Neural progenitor cell (in vitro differentiated cells): ENCODE results near the gene SMARCAL1. TPM values are rescaled to one million over a fixed set of nuclear protein-coding genes. Genes with fewer than 3 reads are reported as not detected.
A peak's percentile ranks its signal among the peaks of the same experiment; 100 is the strongest.

Experiments
- DNase-seq: peaks from one replicate; pipeline ENCODE4 v3.0.0-alpha.2; 2016; ENCODE audit warnings: low spot score
- H2AFZ ChIP-seq: fragments of 200-600 bp; sonication (generic); replicated peaks from 2 replicates; pipeline ENCODE4 v1.6.1; 2016; ENCODE audit warnings: antibody characterized with exemption
- H3F3A ChIP-seq: fragments of 200-600 bp; sonication (generic); 2 replicates; pipeline ENCODE4 v1.6.1; 2016; ENCODE audit warnings: antibody characterized with exemption, low read depth
- H3K27ac ChIP-seq: fragments of 200-600 bp; sonication (generic); 2 replicates; pipeline ENCODE4 v1.5.1; 2016; ENCODE audit warnings: mild to moderate bottlenecking
- H3K27me3 ChIP-seq: fragments of 200-600 bp; sonication (generic); 2 replicates; pipeline ENCODE4 v1.6.1; 2016; ENCODE audit warnings: mild to moderate bottlenecking, moderate library complexity
- H3K36me3 ChIP-seq: fragments of 200-600 bp; sonication (generic); 2 replicates; pipeline ENCODE4 v1.5.1; 2016
- H3K4me1 ChIP-seq: fragments of 200-600 bp; sonication (generic); 2 replicates; pipeline ENCODE4 v1.6.1; 2016; ENCODE audit warnings: mixed run types
- H3K4me2 ChIP-seq: fragments of 200-600 bp; sonication (generic); 2 replicates; pipeline ENCODE4 v1.6.1; 2016
- H3K4me3 ChIP-seq: fragments of 200-600 bp; sonication (generic); 2 replicates; pipeline ENCODE4 v1.5.1; 2016
- H3K79me2 ChIP-seq: fragments of 200-600 bp; sonication (generic); 2 replicates; pipeline ENCODE4 v1.6.1; 2016; ENCODE audit warnings: low read depth
- H3K9ac ChIP-seq: fragments of 200-600 bp; sonication (generic); 2 replicates; pipeline ENCODE4 v1.6.1; 2016
- H3K9me3 ChIP-seq: fragments of 200-600 bp; sonication (generic); 2 replicates; pipeline ENCODE4 v1.5.1; 2016; ENCODE audit warnings: low read depth
- H4K20me1 ChIP-seq: fragments of 200-600 bp; sonication (generic); 2 replicates; pipeline ENCODE4 v1.6.1; 2016; ENCODE audit warnings: low read depth
- H3K27ac Mint-ChIP-seq: 3 replicates; pipeline ENCODE4 v1.8.0; 2021; ENCODE audit warnings: mixed read lengths
- H3K27me3 Mint-ChIP-seq: 2 replicates; pipeline ENCODE4 v1.8.0; 2022; ENCODE audit warnings: low read depth, mild to moderate bottlenecking, inconsistent platforms, moderate library complexity, mixed read lengths; ENCODE audit not compliant: insufficient read depth
- H3K36me3 Mint-ChIP-seq: 3 replicates; pipeline ENCODE4 v1.8.0; 2021; ENCODE audit warnings: mixed read lengths
- H3K4me1 Mint-ChIP-seq: 3 replicates; pipeline ENCODE4 v1.8.0; 2021; ENCODE audit warnings: mixed read lengths
- H3K4me3 Mint-ChIP-seq: 3 replicates; pipeline ENCODE4 v1.8.0; 2021; ENCODE audit warnings: mild to moderate bottlenecking, moderate library complexity, mixed read lengths
- H3K9me3 Mint-ChIP-seq: 3 replicates; pipeline ENCODE4 v1.8.0; 2020; ENCODE audit warnings: mixed read lengths
- EZH2 ChIP-seq: fragments of 200-600 bp; sonication (generic); IDR thresholded peaks from 2 replicates; pipeline ENCODE4 v1.6.1; 2017; ENCODE audit warnings: antibody characterized with exemption, mild to moderate bottlenecking, moderate library complexity
- EZH2phosphoT487 ChIP-seq: fragments of 200-600 bp; sonication (generic); IDR thresholded peaks from 2 replicates; pipeline ENCODE4 v1.6.1; 2017; ENCODE audit warnings: antibody characterized with exemption
- total RNA-seq: library from RNA; depleted of rRNA; stranded (reverse); fragments of >200 nt; gene quantifications from 2 replicates; pipeline ENCODE4 v1.2.3, GENCODE V29; 2015; ENCODE audit warnings: low replicate concordance
- TF ChIP-seq, protein P1 (sequence below): fragments of 200-600 bp; sonication (generic); IDR thresholded peaks from 2 replicates; pipeline ENCODE4 v1.5.1; 2017; ENCODE audit warnings: antibody characterized with exemption, mild to moderate bottlenecking

SMARCAL1 gene
- total RNA-seq, 1 donor from 2014 or later = 21.9 TPM

DNA sequence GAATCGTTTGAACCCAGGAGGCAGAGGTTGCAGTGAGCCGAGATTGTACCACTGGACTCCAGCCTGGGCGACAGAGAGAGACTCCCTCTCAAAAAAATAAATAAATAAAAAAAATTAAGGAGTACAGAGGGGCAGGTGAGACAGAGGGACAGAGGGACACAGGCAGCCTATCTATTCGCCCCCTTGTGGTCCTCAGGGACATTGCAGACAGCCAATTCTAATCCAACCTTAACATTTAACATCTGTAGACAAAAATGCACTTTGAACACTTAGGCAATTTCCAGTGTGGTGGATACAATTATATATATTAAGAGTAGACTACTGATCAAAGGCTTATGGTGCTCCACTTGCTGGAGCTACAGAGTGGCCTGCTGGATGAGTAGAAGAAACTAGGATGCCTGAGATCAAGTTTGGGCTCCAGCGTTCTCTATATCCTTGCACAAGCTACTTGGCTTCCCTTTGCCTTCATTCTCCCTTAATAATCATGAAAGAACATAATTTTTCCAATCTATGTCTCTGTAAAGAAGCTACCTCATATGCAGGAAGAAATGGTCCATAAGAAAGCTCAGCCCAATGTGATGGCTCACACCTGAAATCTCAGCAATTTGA, 8.2 kb upstream of the SMARCAL1 start:
- H3K36me3 Mint-ChIP-seq = no peaks in the 10 kb centered on the region
- no peaks in the 10 kb centered on the region for H3K9me3 Mint-ChIP-seq
- peak; percentile 50 for DNase-seq

DNA sequence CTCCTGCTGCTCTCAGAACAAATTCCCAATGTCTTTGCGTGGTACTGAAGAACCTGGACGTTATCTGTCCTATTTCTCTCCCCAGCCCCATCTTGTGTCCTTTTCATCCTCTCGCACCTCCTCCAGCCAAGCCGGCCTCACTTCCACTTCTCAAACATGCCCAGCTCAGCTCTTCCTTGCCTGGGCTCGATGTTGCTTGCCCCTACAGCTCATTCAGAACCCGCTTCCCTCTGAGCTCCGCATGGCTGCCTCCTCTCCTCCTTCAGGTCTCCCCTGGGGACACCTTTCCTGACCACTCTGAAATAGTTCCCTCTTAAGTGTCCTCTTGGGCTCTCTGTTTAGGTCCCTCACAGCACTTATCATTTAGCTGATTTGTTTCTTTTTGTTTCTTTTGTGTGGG, 6.7 kb upstream of the SMARCAL1 start:
- Mint-ChIP-seq H3K27ac (peak overlapping the region; percentile 35), H3K27me3 (peaks cover 7% of the 10 kb centered on the region), H3K4me3 (no peak overlapping the region), H3K9me3 (no peaks in the 10 kb centered on the region), H3K4me1 (peaks cover 21% of the 10 kb centered on the region), H3K36me3 (no peaks in the 10 kb centered on the region)
- H3K4me1 ChIP-seq = peaks cover 22% of the 10 kb centered on the region
- no peaks in the 10 kb centered on the region for H3K9me3 ChIP-seq
- H3K79me2 ChIP-seq = no peaks in the 10 kb centered on the region
- no peak overlapping the region for H3K9ac ChIP-seq
- H4K20me1 ChIP-seq = no peaks in the 10 kb centered on the region
- DNase-seq = no peak
- H3K36me3 ChIP-seq = no peaks in the 10 kb centered on the region
- H3K27me3 ChIP-seq = no peaks in the 10 kb centered on the region
- H2AFZ ChIP-seq = peak overlapping the region; percentile 67
- no peak overlapping the region for H3K27ac ChIP-seq
- no peak overlapping the region for H3K4me2 ChIP-seq
- peaks cover 17% of the 10 kb centered on the region for H3F3A ChIP-seq
- TF ChIP-seq, protein P1, sequence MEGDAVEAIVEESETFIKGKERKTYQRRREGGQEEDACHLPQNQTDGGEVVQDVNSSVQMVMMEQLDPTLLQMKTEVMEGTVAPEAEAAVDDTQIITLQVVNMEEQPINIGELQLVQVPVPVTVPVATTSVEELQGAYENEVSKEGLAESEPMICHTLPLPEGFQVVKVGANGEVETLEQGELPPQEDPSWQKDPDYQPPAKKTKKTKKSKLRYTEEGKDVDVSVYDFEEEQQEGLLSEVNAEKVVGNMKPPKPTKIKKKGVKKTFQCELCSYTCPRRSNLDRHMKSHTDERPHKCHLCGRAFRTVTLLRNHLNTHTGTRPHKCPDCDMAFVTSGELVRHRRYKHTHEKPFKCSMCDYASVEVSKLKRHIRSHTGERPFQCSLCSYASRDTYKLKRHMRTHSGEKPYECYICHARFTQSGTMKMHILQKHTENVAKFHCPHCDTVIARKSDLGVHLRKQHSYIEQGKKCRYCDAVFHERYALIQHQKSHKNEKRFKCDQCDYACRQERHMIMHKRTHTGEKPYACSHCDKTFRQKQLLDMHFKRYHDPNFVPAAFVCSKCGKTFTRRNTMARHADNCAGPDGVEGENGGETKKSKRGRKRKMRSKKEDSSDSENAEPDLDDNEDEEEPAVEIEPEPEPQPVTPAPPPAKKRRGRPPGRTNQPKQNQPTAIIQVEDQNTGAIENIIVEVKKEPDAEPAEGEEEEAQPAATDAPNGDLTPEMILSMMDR = no peak
- no peak for TF ChIP-seq EZH2
- no peak for TF ChIP-seq EZH2phosphoT487
- H3K4me3 ChIP-seq = no peak overlapping the region

More for the DNA sequence above, 8.2 kb upstream of the SMARCAL1 start:
- Mint-ChIP-seq H3K4me1 (peaks cover 21% of the 10 kb centered on the region), H3K27ac (no peak overlapping the region), H3K27me3 (peaks cover 4% of the 10 kb centered on the region), H3K4me3 (no peak overlapping the region)
- Histone ChIP-seq H3K4me2 (no peak overlapping the region), H3K4me1 (peaks cover 22% of the 10 kb centered on the region), H2AFZ (no peak overlapping the region), H3K4me3 (no peak overlapping the region), H3K79me2 (no peaks in the 10 kb centered on the region), H4K20me1 (no peaks in the 10 kb centered on the region), H3F3A (peaks cover 17% of the 10 kb centered on the region), H3K27ac (no peak overlapping the region), H3K9me3 (no peaks in the 10 kb centered on the region), H3K9ac (no peak overlapping the region), H3K27me3 (no peaks in the 10 kb centered on the region), H3K36me3 (no peaks in the 10 kb centered on the region)
- TF ChIP-seq, protein P1 = peak; percentile 75
- no peak for TF ChIP-seq EZH2phosphoT487

DNA sequence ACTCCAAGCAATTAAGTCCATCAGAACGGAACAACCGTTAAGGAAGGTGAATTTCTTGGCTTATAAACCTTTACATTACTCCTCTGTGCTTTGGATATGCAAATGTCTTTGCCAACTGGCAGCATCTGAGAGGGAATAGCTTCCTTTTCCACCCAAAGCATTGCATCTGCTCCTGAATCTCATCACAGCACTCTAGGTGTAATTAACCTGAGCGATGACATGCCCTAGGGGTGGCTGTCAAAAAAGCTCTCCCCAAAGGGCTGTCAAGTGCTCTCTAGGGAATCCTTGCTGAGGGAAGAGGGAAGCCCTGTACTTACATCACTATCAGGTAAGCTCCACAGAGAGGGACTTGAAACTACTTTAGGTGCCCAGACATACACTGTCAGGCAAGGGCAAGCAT, 5.5 kb upstream of the SMARCAL1 start:
- H3K27me3 Mint-ChIP-seq = peaks cover 7% of the 10 kb centered on the region
- Histone ChIP-seq H3K4me3 (no peak overlapping the region), H3K9ac (no peak overlapping the region), H3F3A (peaks cover 17% of the 10 kb centered on the region), H3K27me3 (no peaks in the 10 kb centered on the region), H3K36me3 (no peaks in the 10 kb centered on the region), H3K9me3 (no peaks in the 10 kb centered on the region), H2AFZ (no peak overlapping the region), H3K27ac (no peak overlapping the region), H4K20me1 (no peaks in the 10 kb centered on the region), H3K4me2 (no peak overlapping the region), H3K4me1 (peaks cover 25% of the 10 kb centered on the region), H3K79me2 (no peaks in the 10 kb centered on the region)
- TF ChIP-seq EZH2 (no peak), EZH2phosphoT487 (no peak)
- TF ChIP-seq, protein P1 = no peak
- peaks cover 21% of the 10 kb centered on the region for H3K4me1 Mint-ChIP-seq
- no peaks in the 10 kb centered on the region for H3K36me3 Mint-ChIP-seq
- H3K4me3 Mint-ChIP-seq = no peak overlapping the region
- no peaks in the 10 kb centered on the region for H3K9me3 Mint-ChIP-seq
- DNase-seq = no peak
- H3K27ac Mint-ChIP-seq = no peak overlapping the region
